Endothelial cell of umbilical vein (primary cell): ENCODE measurements around the gene B3GNT9. TPM values are rescaled to one million over a fixed set of nuclear protein-coding genes. Genes with fewer than 3 reads are reported as not detected.

ENCODE experiments used
- BruUV-seq: library from RNA; stranded (reverse); fragments of 400-500 nt; replicated peaks from 2 replicates; lab custom pipeline; 2021; lab: Mats Ljungman, UMichigan
- CTCF ChIA-PET: fragments of 300-600, 350-600 bp; sonication (Branson Sonifier 250); formaldehyde crosslinking; loops from one replicate; lab custom pipeline; 2021; ENCODE audit warnings: antibody characterized with exemption, inconsistent platforms; lab: Charles Lee
- POLR2A ChIA-PET: fragments of 300-600, 350-600 bp; sonication (Branson Sonifier 250); formaldehyde crosslinking; loops from one replicate; lab custom pipeline; 2021; ENCODE audit warnings: antibody characterized with exemption, inconsistent platforms; lab: Charles Lee
- DNase-seq: peaks from one replicate; pipeline ENCODE4 v3.0.0-alpha.2; 2011; ENCODE audit warnings: low read depth, low spot score
- FAIRE-seq: peaks from 2 replicates; lab custom pipeline; 2011; peaks lifted over from hg19 to GRCh38; lab: Jason Lieb, UNC
- H2AFZ ChIP-seq: 2 replicates; pipeline ENCODE4 v1.6.0; 2012; ENCODE audit warnings: low read depth, low read length, control low read depth, inconsistent platforms
- H3K27ac ChIP-seq: 2 replicates; pipeline ENCODE4 v1.5.1; 2011; ENCODE audit warnings: low read depth, mild to moderate bottlenecking, control low read depth, low read length, moderate library complexity; ENCODE audit not compliant: insufficient read depth
- H3K27me3 ChIP-seq, 2 experiments: 2 replicates each; pipeline versions ENCODE4 v1.6.0 to v1.6.1; 2011; ENCODE audit warnings: low read length in 2 of 2, mixed read lengths in 1 of 2; ENCODE audit not compliant: control insufficient read depth in 2 of 2, insufficient read depth in 2 of 2
- H3K36me3 ChIP-seq, 2 experiments: 2 replicates in 1 of 2; 3 replicates in 1 of 2; pipeline ENCODE4 v1.5.1; 2011; ENCODE audit warnings: low read length in 2 of 2, mild to moderate bottlenecking in 1 of 2, moderate library complexity in 1 of 2; ENCODE audit not compliant: control insufficient read depth in 2 of 2, insufficient read depth in 2 of 2; ENCODE audit errors: extremely low read depth in 1 of 2
- H3K4me1 ChIP-seq: 3 replicates; pipeline ENCODE4 v1.5.1; 2011; ENCODE audit warnings: mild to moderate bottlenecking, low read length; ENCODE audit not compliant: control insufficient read depth, insufficient read depth; ENCODE audit errors: extremely low read depth
- H3K4me2 ChIP-seq: 2 replicates; pipeline ENCODE4 v1.6.1; 2011; ENCODE audit warnings: low read length, control low read depth, mixed read lengths; ENCODE audit not compliant: insufficient read depth
- H3K4me3 ChIP-seq, 3 experiments: fragments of 200-600 bp in 1 of 3; sonication (generic), shearing (Covaris generic) in 1 of 3; replicated peaks in 1 of 3; 2 replicates each; pipeline ENCODE4 v1.5.1; 2011 to 2016; ENCODE audit warnings: control low read depth in 3 of 3, low read length in 3 of 3, mild to moderate bottlenecking in 2 of 3, inconsistent platforms in 1 of 3, low read depth in 1 of 3, moderate library complexity in 1 of 3; ENCODE audit not compliant: insufficient read depth in 1 of 3
- H3K79me2 ChIP-seq: 2 replicates; pipeline ENCODE4 v1.6.0; 2012; ENCODE audit warnings: low read length, inconsistent platforms; ENCODE audit not compliant: control insufficient read depth, insufficient read depth
- H3K9ac ChIP-seq: replicated peaks from 2 replicates; pipeline ENCODE3; 2011; ENCODE audit warnings: low read length, control low read depth; ENCODE audit not compliant: insufficient read depth; ENCODE audit errors: extremely low read depth
- H3K9me1 ChIP-seq: replicated peaks from 3 replicates; pipeline ENCODE4 v1.6.0; 2011; ENCODE audit warnings: mild to moderate bottlenecking, low read length; ENCODE audit not compliant: control insufficient read depth, insufficient read depth; ENCODE audit errors: extremely low read depth
- H3K9me3 ChIP-seq: replicated peaks from 2 replicates; pipeline ENCODE4 v1.5.1; 2012; ENCODE audit warnings: low read length, inconsistent platforms; ENCODE audit not compliant: control insufficient read depth, insufficient read depth
- H4K20me1 ChIP-seq: replicated peaks from 2 replicates; pipeline ENCODE3; 2011; ENCODE audit warnings: mild to moderate bottlenecking, low read length; ENCODE audit not compliant: control insufficient read depth, insufficient read depth; ENCODE audit errors: extremely low read depth
- FOS ChIP-seq: IDR thresholded peaks from 2 replicates; pipeline ENCODE4 v1.6.1; 2011; ENCODE audit warnings: mild to moderate bottlenecking, low read length, moderate library complexity, borderline replicate concordance; ENCODE audit not compliant: insufficient read depth
- GATA2 ChIP-seq: IDR thresholded peaks from 2 replicates; pipeline ENCODE4 v1.7.0; 2011; ENCODE audit warnings: low read depth, mild to moderate bottlenecking, moderate library complexity, mixed read lengths, low read length; ENCODE audit not compliant: insufficient read length, insufficient read depth
- JUN ChIP-seq: IDR thresholded peaks from 2 replicates; pipeline ENCODE4 v1.6.1; 2011; ENCODE audit warnings: borderline replicate concordance, low read depth; ENCODE audit not compliant: insufficient read length, insufficient read depth
- MYC ChIP-seq: IDR thresholded peaks from one replicate; pipeline ENCODE4 v1.6.1; 2011; ENCODE audit warnings: mild to moderate bottlenecking, low read depth, low read length
- POLR2A ChIP-seq: IDR thresholded peaks from 2 replicates; pipeline ENCODE4 v1.6.1; 2012; ENCODE audit warnings: low read depth, mild to moderate bottlenecking, control low read depth, low read length
- POLR2AphosphoS5 ChIP-seq: IDR thresholded peaks from 2 replicates; pipeline ENCODE4 v1.6.1; 2012; ENCODE audit warnings: low read depth, mild to moderate bottlenecking, control low read depth, low read length, moderate library complexity; ENCODE audit not compliant: insufficient read depth
- dilution Hi-C: fragments of 300-500 bp; cut with MboI; formaldehyde crosslinking; loops from one replicate; pipeline ENCODE4 v1.15.0; 2019; ENCODE audit warnings: low sequenced_read_pairs; ENCODE audit not compliant: extremely low pct_ligation_motif_present
- intact Hi-C: fragments of 100-400 bp; cut with micrococcal nuclease; formaldehyde crosslinking; loops from one replicate; pipeline ENCODE4 v1.10.0; 2022
- polyA plus RNA-seq, 4 experiments: library from polyadenylated mRNA; depleted of rRNA in 3 of 4; stranded (reverse) in 3 of 4; unstranded in 1 of 4; fragments of >200 nt; gene quantifications; 2 replicates each; pipeline versions ENCODE4 v1.2.1 to v1.2.3, GENCODE V29; 2011 to 2012; ENCODE audit warnings: missing spikeins in 1 of 4
- total RNA-seq: library from RNA; stranded (reverse); gene quantifications from 2 replicates; pipeline ENCODE4 v1.2.3, GENCODE V29; 2021
- TF ChIP-seq, protein P1 (sequence below): IDR thresholded peaks from 2 replicates; pipeline ENCODE4 v1.6.1; 2011; ENCODE audit not compliant: insufficient read depth, insufficient read length
- TF ChIP-seq, protein P2 (sequence below), 2 donors: IDR thresholded peaks; 1 replicate in 1 of 2; 2 replicates in 1 of 2; pipeline ENCODE4 v1.5.1; 2011; ENCODE audit warnings: low read length in 2 of 2, mild to moderate bottlenecking in 2 of 2, moderate library complexity in 2 of 2, control low read depth in 1 of 2, inconsistent platforms in 1 of 2, low read depth in 1 of 2; ENCODE audit not compliant: insufficient read depth in 1 of 2; ENCODE audit errors: extremely low read depth in 1 of 2

Gene B3GNT9
- total and polyA plus RNA-seq, 2 donors (not counting 3 experiments of a cell fraction or from before 2014, with no cell fraction given): 4.0 to 6.4 TPM

DNA sequence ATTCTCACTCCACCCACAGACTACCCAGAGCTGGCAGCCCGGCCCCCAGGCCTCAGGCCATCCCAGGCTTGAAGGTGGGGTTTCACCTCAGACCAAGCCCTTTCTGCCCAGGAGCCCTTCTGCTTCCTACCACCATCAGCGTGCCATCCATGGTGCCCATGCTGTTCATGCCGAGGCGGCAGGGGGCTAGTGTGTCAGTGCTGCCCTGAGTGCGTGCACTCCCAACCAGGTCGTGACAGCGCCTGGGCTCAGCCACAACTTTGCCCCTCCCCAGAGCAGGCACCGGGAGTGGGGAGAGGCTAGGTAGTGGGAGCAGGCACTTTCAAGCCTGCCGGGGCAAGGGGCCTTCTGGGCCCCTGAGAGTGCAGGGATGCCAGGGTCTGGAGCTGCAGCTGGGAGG is 8.5 kb downstream of the B3GNT9 start:
- Histone ChIP-seq H3K4me1 (peaks cover 8% of the 10 kb centered on the region), H3K36me3 (peaks cover 2 to 58% of the 10 kb centered on the region in 2 experiments), H3K27me3 (no peaks in the 10 kb centered on the region), H3K4me2 (no peak overlapping the region), H3K79me2 (no peaks in the 10 kb centered on the region), H2AFZ (no peak overlapping the region), H3K9ac (no peak overlapping the region), H3K4me3 (no peak overlapping the region), H3K9me3 (no peaks in the 10 kb centered on the region), H4K20me1 (no peaks in the 10 kb centered on the region), H3K9me1 (no peaks in the 10 kb centered on the region), H3K27ac (no peak overlapping the region)
- TF ChIP-seq, protein P1, sequence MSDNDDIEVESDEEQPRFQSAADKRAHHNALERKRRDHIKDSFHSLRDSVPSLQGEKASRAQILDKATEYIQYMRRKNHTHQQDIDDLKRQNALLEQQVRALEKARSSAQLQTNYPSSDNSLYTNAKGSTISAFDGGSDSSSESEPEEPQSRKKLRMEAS: no peak
- TF ChIP-seq JUN (no peak), POLR2AphosphoS5 (no peak), FOS (no peak), MYC (no peak), GATA2 (no peak), POLR2A (no peak)
- TF ChIP-seq, protein P2, sequence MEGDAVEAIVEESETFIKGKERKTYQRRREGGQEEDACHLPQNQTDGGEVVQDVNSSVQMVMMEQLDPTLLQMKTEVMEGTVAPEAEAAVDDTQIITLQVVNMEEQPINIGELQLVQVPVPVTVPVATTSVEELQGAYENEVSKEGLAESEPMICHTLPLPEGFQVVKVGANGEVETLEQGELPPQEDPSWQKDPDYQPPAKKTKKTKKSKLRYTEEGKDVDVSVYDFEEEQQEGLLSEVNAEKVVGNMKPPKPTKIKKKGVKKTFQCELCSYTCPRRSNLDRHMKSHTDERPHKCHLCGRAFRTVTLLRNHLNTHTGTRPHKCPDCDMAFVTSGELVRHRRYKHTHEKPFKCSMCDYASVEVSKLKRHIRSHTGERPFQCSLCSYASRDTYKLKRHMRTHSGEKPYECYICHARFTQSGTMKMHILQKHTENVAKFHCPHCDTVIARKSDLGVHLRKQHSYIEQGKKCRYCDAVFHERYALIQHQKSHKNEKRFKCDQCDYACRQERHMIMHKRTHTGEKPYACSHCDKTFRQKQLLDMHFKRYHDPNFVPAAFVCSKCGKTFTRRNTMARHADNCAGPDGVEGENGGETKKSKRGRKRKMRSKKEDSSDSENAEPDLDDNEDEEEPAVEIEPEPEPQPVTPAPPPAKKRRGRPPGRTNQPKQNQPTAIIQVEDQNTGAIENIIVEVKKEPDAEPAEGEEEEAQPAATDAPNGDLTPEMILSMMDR (IDR thresholded peaks at IDR 0.05; ENCODE audit: extremely low read depth in 1 of 2, insufficient read depth in 1 of 2, low read depth in 1 of 2, low read length in 2 of 2): no peak
- intact Hi-C loops: no loop called here
- ChIA-PET CTCF (interaction anchor here (1.1 to 7.4 kb wide), 3 partner anchors 13 to 182 kb away, joined by 3 to 67 read pairs (median 3); partner anchors contain the start of gene CES3), POLR2A (no interaction called here)
- DNase-seq (no peak), FAIRE-seq (no peak)
- dilution Hi-C loops: no loop called here
- BruUV-seq: no TSS peak
